ENCODE data around the gene GDI2.
"Not testable (repeated sequence)": the region's sequence is repeated elsewhere in the genome, so short reads cannot be mapped to it uniquely, and the experiment has no call there.

The GDI2 gene

GRCh38 chr10:5826511-5826910 is 13.3 kb upstream of the GDI2 start:
- not testable (repeated sequence) for DNase-seq

GRCh38 chr10:5818894-5819293 is 5.7 kb upstream of the GDI2 start:
- DNase-seq, result peak; percentile 51

- DNase-seq, result no peak
Measured at GRCh38 chr10:5818048-5818331, 4.8 kb upstream of the GDI2 start.

- peak; percentile 53 for DNase-seq
Measured at GRCh38 chr10:5817322-5818047, 4.3 kb upstream of the GDI2 start.

- no peak for DNase-seq
Measured at GRCh38 chr10:5816170-5816569, 2.9 kb upstream of the GDI2 start.

- peak; percentile 47 for DNase-seq
Measured at GRCh38 chr10:5814110-5815107, 1.2 kb upstream of the GDI2 start.

- no peak for DNase-seq
Measured at GRCh38 chr10:5813091-5813340, 218 bp downstream of the GDI2 start.

GRCh38 chr10:5812283-5813090 is 747 bp downstream of the GDI2 start:
- peak; percentile 75 for DNase-seq

- DNase-seq, result no peak
Measured at GRCh38 chr10:5811387-5811821, 1.8 kb downstream of the GDI2 start.

GRCh38 chr10:5810225-5810624 is 3.0 kb downstream of the GDI2 start:
- no peak for DNase-seq

GRCh38 chr10:5809527-5810154 is 3.6 kb downstream of the GDI2 start:
- no peak for DNase-seq

- not testable (repeated sequence) for DNase-seq
Measured at GRCh38 chr10:5808783-5809392, 4.3 kb downstream of the GDI2 start.

GRCh38 chr10:5806745-5807144 is 6.5 kb downstream of the GDI2 start:
- no peak for DNase-seq

GRCh38 chr10:5805711-5806110 is 7.5 kb downstream of the GDI2 start:
- no peak for DNase-seq

GRCh38 chr10:5805260-5805659 is 8.0 kb downstream of the GDI2 start:
- no peak for DNase-seq

- DNase-seq, result no peak
Measured at GRCh38 chr10:5804386-5804785, 8.8 kb downstream of the GDI2 start.

- no peak for DNase-seq
Measured at GRCh38 chr10:5800782-5801181, 12.5 kb downstream of the GDI2 start.

- no peak for DNase-seq
Measured at GRCh38 chr10:5794236-5794635, 19.0 kb downstream of the GDI2 start.

- no peak for DNase-seq
Measured at GRCh38 chr10:5789626-5790025, 23.6 kb downstream of the GDI2 start.

- DNase-seq, result no peak
Measured at GRCh38 chr10:5788969-5789368, 24.3 kb downstream of the GDI2 start.

- no peak for DNase-seq
Measured at GRCh38 chr10:5783300-5783699, 29.9 kb downstream of the GDI2 start.

- DNase-seq, result no peak
Measured at GRCh38 chr10:5782174-5782573, 31.1 kb downstream of the GDI2 start.

GRCh38 chr10:5779730-5780129 is 33.5 kb downstream of the GDI2 start:
- DNase-seq, result no peak

Measured in activated CD8-positive, alpha-beta memory T cell treated with anti-CD3 and anti-CD28 coated beads, Interleukin-2, amount 50 U/mL, for 48 hours (primary cell).